Gastrocnemius medialis (tissue), 4 donors: ENCODE measurements around the gene PCYT2. TPM values are rescaled to one million over a fixed set of nuclear protein-coding genes. Genes with fewer than 3 reads are reported as not detected.

Experiments
- ATAC-seq, 2 donors: fragments of 150-250 bp; one replicate each; pipeline ENCODE4 v1.9.1; 2016
- DNase-seq, 2 donors: peaks; one replicate each; pipeline ENCODE4 v3.0.0-alpha.2; 2019
- H3K27ac ChIP-seq, 4 donors: fragments of 200-600 bp; sonication (generic); 1 replicate in 1 of 4; 2 replicates in 3 of 4; pipeline ENCODE4 v1.5.1; 2016 to 2018; ENCODE audit warnings: mild to moderate bottlenecking in 2 of 4, moderate library complexity in 1 of 4
- H3K27me3 ChIP-seq, 3 donors: fragments of 200-600 bp; sonication (generic) in 2 of 3; 1 replicate in 1 of 3; 2 replicates in 2 of 3; pipeline versions ENCODE4 v1.5.1 to v1.6.0; 2016 to 2019; ENCODE audit warnings: mild to moderate bottlenecking in 1 of 3, moderate library complexity in 1 of 3
- H3K36me3 ChIP-seq, 2 donors: fragments of 200-600 bp; sonication (generic) in 1 of 2; one replicate each; pipeline ENCODE4 v1.5.1; 2017 to 2018
- H3K4me1 ChIP-seq, 2 donors: fragments of 200-600 bp; sonication (generic) in 1 of 2; one replicate each; pipeline ENCODE4 v1.5.1; 2016 to 2017; ENCODE audit warnings: mild to moderate bottlenecking in 2 of 2
- H3K4me3 ChIP-seq, 4 donors: fragments of 200-600 bp; sonication (generic) in 3 of 4; 1 replicate in 1 of 4; 2 replicates in 3 of 4; pipeline ENCODE4 v1.5.1; 2016 to 2019; ENCODE audit warnings: mild to moderate bottlenecking in 2 of 4
- H3K9me3 ChIP-seq, 3 donors: fragments of 200-600 bp; sonication (generic) in 2 of 3; 1 replicate in 1 of 3; 2 replicates in 2 of 3; pipeline ENCODE4 v1.5.1; 2016 to 2019
- CTCF ChIP-seq, 5 experiments: fragments of 450-650 bp in 3 of 5; fragments of 200-600 bp in 2 of 5; sonication (generic) in 2 of 5; IDR thresholded peaks in 4 of 5; conservative IDR thresholded peaks in 1 of 5; 1 replicate in 4 of 5; 2 replicates in 1 of 5; pipeline ENCODE4 v1.5.1; 2016 to 2019; ENCODE audit warnings: antibody characterized with exemption in 5 of 5, mild to moderate bottlenecking in 3 of 5, moderate library complexity in 3 of 5
- POLR2A ChIP-seq, 2 donors: fragments of 450-650 bp; IDR thresholded peaks; one replicate each; pipeline ENCODE4 v1.6.1; 2017; ENCODE audit warnings: antibody characterized with exemption in 2 of 2, mild to moderate bottlenecking in 2 of 2, moderate library complexity in 2 of 2
- in situ Hi-C, 4 donors: fragments of 200-750 bp; cut with MboI; loops; one replicate each; pipeline versions ENCODE4 v1.15.0 to v1.8.0; 2017; ENCODE audit warnings: low sequenced_read_pairs in 4 of 4
- intact Hi-C: fragments of 100-400 bp; cut with DNase I; formaldehyde crosslinking; loops from one replicate; pipeline ENCODE4 v1.15.1; 2023; ENCODE audit warnings: low total_unique reads
- total RNA-seq, 4 donors: library from RNA; depleted of rRNA; stranded (reverse); fragments of >200 nt; gene quantifications; one replicate each; pipeline versions ENCODE4 v1.1.0 to v1.2.3, GENCODE V29; 2016

Gene PCYT2
- total RNA-seq, 4 donors from 2014 or later = 22.6 to 44.8 (median 37.1) TPM

DNA sequence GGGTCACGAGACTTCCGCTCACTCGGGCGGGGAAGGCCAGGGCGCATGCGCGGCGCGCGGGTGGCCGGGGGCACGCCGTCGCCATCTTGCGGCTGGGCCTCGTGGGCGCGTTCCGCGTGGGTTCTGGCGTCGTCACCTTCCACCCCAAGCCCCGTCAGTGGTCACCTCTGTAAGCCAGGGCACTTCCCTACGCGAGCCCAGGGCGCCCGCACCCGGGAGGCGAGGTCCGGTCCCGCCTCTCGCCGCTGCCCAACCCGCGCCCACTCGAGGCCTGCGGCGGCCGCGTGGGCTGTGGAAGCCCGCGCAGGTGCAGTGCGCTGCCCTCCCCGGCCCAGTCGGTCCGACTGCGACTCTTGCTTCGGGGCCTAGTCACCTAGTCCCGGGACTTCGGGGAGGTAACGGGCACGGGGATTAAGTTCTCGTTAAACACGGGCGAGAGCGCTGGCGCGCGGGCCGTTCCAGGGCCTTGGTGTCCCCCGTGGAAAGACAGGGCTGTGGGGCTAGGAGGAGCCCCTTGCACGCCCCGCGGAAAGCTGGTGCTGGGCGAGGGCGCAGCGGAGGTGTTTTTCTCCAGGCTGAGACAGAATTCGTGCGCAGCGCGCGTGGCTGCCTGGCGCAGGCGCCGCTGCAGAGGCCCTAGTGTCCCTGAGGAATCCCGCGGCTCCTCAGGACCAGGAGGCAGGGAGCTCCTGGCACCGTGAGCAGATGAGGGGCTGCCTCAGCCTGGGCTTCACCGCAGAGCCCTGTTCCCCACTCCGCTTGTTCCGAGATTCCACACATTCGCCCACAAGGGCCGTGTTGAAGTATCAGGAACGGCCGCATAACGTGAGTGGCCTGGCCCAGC is 39.6 kb downstream of the PCYT2 start:
- peaks cover 0 to 21% of the 10 kb centered on the region in 2 donors for H3K36me3 ChIP-seq
- in situ Hi-C loops (no loop called here), intact Hi-C loops (loop anchor here (1.0 to 5.0 kb wide), 3 partner anchors 15 to 106 kb away; partner anchors contain the start of gene ASPSCR1)
- no peaks in the 10 kb centered on the region for H3K27me3 ChIP-seq
- peak; percentile 92 to 94 for DNase-seq
- peak overlapping the region; percentile 96 to 99 (median 98) for H3K27ac ChIP-seq
- ATAC-seq = peak; percentile 83 to 88
- no peaks in the 10 kb centered on the region for H3K9me3 ChIP-seq
- peak overlapping the region; percentile 78 to 100 (median 90) for H3K4me3 ChIP-seq
- TF ChIP-seq CTCF (IDR thresholded peaks at IDR 0.05 in 4 of 5, conservative IDR thresholded peaks at IDR 0.05 in 1 of 5) (peak in 3 of 5 experiments; percentile 29 to 66 (median 48)), POLR2A (IDR thresholded peaks at IDR 0.05) (peak; percentile 95 to 97)
- peaks cover 35 to 37% of the 10 kb centered on the region in 2 donors for H3K4me1 ChIP-seq

GRCh38 chr17:81870981-81871386 is 40.2 kb downstream of the PCYT2 start, which contains the start of gene ARHGDIA:
ARHGDIA (minus strand) TSS chr17:81871337; CDS start chr17:81869930, 1,407 bp downstream.
- DNase-seq (no peak), ATAC-seq (peak; percentile 12 to 23)
- Histone ChIP-seq H3K4me1 (peaks cover 35 to 41% of the 10 kb centered on the region in 2 donors), H3K27ac (peak within 1 kb of the TSS; percentile 96 to 99 (median 98)), H3K9me3 (no peaks in the 10 kb centered on the region), H3K4me3 (peak within 1 kb of the TSS; percentile 78 to 100 (median 90)), H3K27me3 (no peaks in the 10 kb centered on the region), H3K36me3 (peaks cover 0 to 21% of the 10 kb centered on the region in 2 donors)
- in situ Hi-C loops = no loop called here
- intact Hi-C loops = loop anchor here (1.0 to 5.0 kb wide), 3 partner anchors 15 to 106 kb away; partner anchors contain the start of gene ASPSCR1
- no peak for TF ChIP-seq CTCF (IDR thresholded peaks at IDR 0.05 in 4 of 5, conservative IDR thresholded peaks at IDR 0.05 in 1 of 5)
- no peak for TF ChIP-seq POLR2A (IDR thresholded peaks at IDR 0.05)

- DNase-seq (no peak), ATAC-seq (peak; percentile 7 to 15)
- Histone ChIP-seq H3K27ac (peak overlapping the region; percentile 94 to 99 (median 97)), H3K9me3 (no peaks in the 10 kb centered on the region), H3K4me3 (peak overlapping the region; percentile 74 to 92 (median 78)), H3K4me1 (peaks cover 35 to 47% of the 10 kb centered on the region in 2 donors), H3K36me3 (peaks cover 0 to 21% of the 10 kb centered on the region in 2 donors), H3K27me3 (no peaks in the 10 kb centered on the region)
- TF ChIP-seq CTCF (IDR thresholded peaks at IDR 0.05 in 4 of 5, conservative IDR thresholded peaks at IDR 0.05 in 1 of 5) (no peak), POLR2A (IDR thresholded peaks at IDR 0.05) (no peak)
- in situ Hi-C loops (no loop called here), intact Hi-C loops (loop anchor here (5.0 kb wide), 2 partner anchors 72 to 107 kb away; partner anchors contain the start of gene ASPSCR1)
Measured at GRCh38 chr17:81870131-81870980, 40.8 kb downstream of the PCYT2 start.
